ENCODE data around the gene TMA7. TPM values are rescaled to one million over a fixed set of nuclear protein-coding genes. Genes with fewer than 3 reads are reported as not detected.

TMA7 gene
- total and polyA plus RNA-seq, 12 donors: 140 to 1,063 (median 196) TPM

DNA sequence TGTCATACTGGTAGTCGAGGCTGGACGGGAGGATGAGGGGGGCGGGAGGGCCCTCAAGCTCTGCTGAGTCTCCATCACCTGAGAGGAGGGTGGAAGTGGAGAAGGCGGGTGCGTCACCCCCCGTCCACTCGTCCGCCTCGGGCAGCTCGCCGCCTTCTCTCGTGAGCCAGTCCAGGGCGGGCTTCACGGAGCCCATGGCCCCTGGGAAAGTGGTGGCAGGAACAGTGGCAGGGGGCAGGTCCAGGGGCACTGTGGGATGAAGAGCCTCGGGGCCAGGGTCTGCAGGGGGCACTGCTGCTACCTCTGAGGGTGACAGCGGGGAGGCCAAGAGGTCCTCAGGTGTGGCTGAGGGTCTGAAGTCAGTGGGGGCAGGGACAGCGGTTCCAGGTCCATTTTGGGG lies 20.5 kb upstream of the TMA7 start:
- ATAC-seq: no peak
- WGBS, 2 donors: 94% methylated on average over 17 of the region's 17 CpGs
- intact Hi-C loops (cut with DNase I): no loop called here
- DNase-seq: no peak
- H3K4me1 ChIP-seq: peaks cover 0 to 15% (median 7%) of the 10 kb centered on the region in 9 donors
- TF ChIP-seq, protein P1, sequence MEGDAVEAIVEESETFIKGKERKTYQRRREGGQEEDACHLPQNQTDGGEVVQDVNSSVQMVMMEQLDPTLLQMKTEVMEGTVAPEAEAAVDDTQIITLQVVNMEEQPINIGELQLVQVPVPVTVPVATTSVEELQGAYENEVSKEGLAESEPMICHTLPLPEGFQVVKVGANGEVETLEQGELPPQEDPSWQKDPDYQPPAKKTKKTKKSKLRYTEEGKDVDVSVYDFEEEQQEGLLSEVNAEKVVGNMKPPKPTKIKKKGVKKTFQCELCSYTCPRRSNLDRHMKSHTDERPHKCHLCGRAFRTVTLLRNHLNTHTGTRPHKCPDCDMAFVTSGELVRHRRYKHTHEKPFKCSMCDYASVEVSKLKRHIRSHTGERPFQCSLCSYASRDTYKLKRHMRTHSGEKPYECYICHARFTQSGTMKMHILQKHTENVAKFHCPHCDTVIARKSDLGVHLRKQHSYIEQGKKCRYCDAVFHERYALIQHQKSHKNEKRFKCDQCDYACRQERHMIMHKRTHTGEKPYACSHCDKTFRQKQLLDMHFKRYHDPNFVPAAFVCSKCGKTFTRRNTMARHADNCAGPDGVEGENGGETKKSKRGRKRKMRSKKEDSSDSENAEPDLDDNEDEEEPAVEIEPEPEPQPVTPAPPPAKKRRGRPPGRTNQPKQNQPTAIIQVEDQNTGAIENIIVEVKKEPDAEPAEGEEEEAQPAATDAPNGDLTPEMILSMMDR (IDR thresholded peaks at IDR 0.05): no peak
- no peak overlapping the region for H3K27ac ChIP-seq
- no peaks in the 10 kb centered on the region for H3K9me3 ChIP-seq
- H3K27me3 ChIP-seq: no peaks in the 10 kb centered on the region
- peaks cover 0 to 45% (median 21%) of the 10 kb centered on the region in 9 donors for H3K36me3 ChIP-seq
- H3K4me3 ChIP-seq: no peak overlapping the region

DNA sequence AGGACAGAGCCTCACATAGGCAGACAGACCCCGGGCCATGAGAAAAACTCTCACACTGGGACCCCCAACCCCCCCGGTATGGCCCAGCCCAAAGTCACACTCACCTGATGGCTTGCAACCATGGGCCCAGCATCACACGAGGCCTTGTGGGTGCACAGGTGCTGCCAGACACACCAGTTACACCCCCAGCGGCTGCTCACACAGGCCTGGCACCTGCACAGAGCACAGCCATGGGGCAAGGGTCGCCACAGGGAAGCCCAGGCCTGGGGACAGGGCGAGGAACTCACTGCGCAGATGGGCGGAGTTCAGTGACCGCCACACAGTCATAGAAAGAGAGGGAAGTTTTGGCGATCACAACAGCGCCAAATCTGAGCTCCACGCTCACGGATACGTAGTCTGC lies 19.5 kb upstream of the TMA7 start:
- ATAC-seq: no peak
- WGBS, 2 donors: 93 to 95% methylated on average over 14 of the region's 14 CpGs
- no peak for DNase-seq

DNA sequence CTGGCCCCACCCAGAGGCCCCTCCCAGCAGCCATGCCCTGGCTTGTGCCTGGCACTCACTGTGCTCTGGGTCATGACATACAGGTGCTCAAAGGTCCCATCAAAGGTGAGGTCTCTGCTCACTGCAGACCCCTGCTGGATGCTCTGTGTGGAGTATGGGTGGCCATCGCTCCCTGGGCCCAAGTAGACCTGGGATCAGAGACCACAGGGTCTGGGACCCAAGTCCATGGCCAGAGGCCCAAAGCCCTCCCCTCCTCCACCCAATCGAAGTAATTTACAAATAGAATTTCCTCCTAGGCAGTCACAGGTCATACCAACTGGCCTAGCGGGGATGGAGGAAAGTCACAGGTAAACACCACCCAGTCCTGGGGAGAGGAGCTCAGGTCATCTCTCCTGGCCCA lies 17.8 kb upstream of the TMA7 start:
- 84 to 87% methylated on average over 3 of the region's 3 CpGs for WGBS, 2 donors
- Histone ChIP-seq H3K9me3 (no peaks in the 10 kb centered on the region), H3K4me1 (peaks cover 13 to 42% (median 30%) of the 10 kb centered on the region in 9 donors), H3K36me3 (peaks cover 0 to 23% (median 7%) of the 10 kb centered on the region in 9 donors), H3K4me3 (no peak overlapping the region), H3K27me3 (no peaks in the 10 kb centered on the region), H3K27ac (no peak overlapping the region)
- ATAC-seq (no peak), DNase-seq (no peak)
- intact Hi-C loops (cut with DNase I): no loop called here
- TF ChIP-seq, protein P1 (IDR thresholded peaks at IDR 0.05): no peak

More for the DNA sequence above, 19.5 kb upstream of the TMA7 start:
- no peaks in the 10 kb centered on the region for H3K9me3 ChIP-seq
- no peaks in the 10 kb centered on the region for H3K27me3 ChIP-seq
- TF ChIP-seq, protein P1 (IDR thresholded peaks at IDR 0.05): no peak
- peaks cover 0 to 35% (median 13%) of the 10 kb centered on the region in 9 donors for H3K36me3 ChIP-seq
- no peak overlapping the region for H3K27ac ChIP-seq
- H3K4me1 ChIP-seq: peaks cover 3 to 25% (median 16%) of the 10 kb centered on the region in 9 donors
- intact Hi-C loops (cut with DNase I): no loop called here
- H3K4me3 ChIP-seq: no peak overlapping the region

DNA sequence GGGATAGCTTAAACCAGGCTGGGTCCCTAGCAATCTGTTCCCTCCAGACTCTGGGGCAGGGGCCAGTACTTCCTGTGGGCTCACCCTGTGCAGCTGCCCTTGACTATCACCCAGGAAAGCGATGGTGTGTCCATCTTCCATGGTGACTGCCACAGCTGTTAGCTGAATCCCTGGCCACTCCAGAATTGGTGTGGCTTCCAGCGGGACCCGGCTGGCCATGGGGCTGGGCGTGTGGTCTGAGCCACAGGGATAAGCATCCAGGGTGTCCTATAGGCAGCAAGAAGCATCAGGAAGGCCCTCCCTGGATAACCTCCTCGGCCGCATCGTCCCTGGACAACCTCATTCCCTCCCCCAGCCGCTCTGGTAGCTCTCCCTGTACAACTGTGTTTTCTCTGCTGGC lies 17.4 kb upstream of the TMA7 start:
- no peaks in the 10 kb centered on the region for H3K27me3 ChIP-seq
- no peak for ATAC-seq
- H3K36me3 ChIP-seq: peaks cover 0 to 19% (median 5%) of the 10 kb centered on the region in 9 donors
- no peak for DNase-seq
- H3K4me3 ChIP-seq: no peak overlapping the region
- H3K9me3 ChIP-seq: no peaks in the 10 kb centered on the region
- TF ChIP-seq, protein P1 (IDR thresholded peaks at IDR 0.05): no peak
- intact Hi-C loops (cut with DNase I): no loop called here
- H3K27ac ChIP-seq: no peak overlapping the region
- peaks cover 17 to 46% (median 34%) of the 10 kb centered on the region in 9 donors for H3K4me1 ChIP-seq
- 78 to 87% methylated on average over 8 of the region's 8 CpGs for WGBS, 2 donors

Data from heart right ventricle (tissue), 16 donors.